AG04449 (cell line): ENCODE measurements around the gene CAPZB.
"Not testable (repeated sequence)": the region's sequence is repeated elsewhere in the genome, so short reads cannot be mapped to it uniquely, and the experiment has no call there.

Experiments
- CTCF ChIA-PET: fragments of 350-600 bp; formaldehyde crosslinking; extraction: SDS; loops from one replicate; lab custom pipeline; 2021; ENCODE audit warnings: antibody characterized with exemption; lab: Yijun Ruan, JAX
- POLR2A ChIA-PET: fragments of 400-600, 350-600 bp; formaldehyde crosslinking; extraction: SDS; loops from one replicate; lab custom pipeline; 2020; ENCODE audit warnings: antibody characterized with exemption, inconsistent platforms; lab: Yijun Ruan, JAX
- DNase-seq: peaks from one replicate; pipeline ENCODE4 v3.0.0-alpha.2; 2010; ENCODE audit warnings: low read depth, low spot score
- H3K4me3 ChIP-seq: 2 replicates; pipeline ENCODE4 v1.5.1; 2011; ENCODE audit warnings: low read depth, mild to moderate bottlenecking, control low read depth, low read length
- TF ChIP-seq, protein P1 (sequence below): IDR thresholded peaks from one replicate; pipeline ENCODE4 v1.5.1; 2011; ENCODE audit warnings: mild to moderate bottlenecking, moderate library complexity, low read length, control low read depth, inconsistent platforms; ENCODE audit not compliant: insufficient read depth; ENCODE audit errors: missing control alignments

The CAPZB gene

GRCh38 chr1:19514391-19514831 lies 29.1 kb upstream of the CAPZB start:
- ChIA-PET POLR2A (no interaction called here), CTCF (no interaction called here)
- TF ChIP-seq, protein P1, sequence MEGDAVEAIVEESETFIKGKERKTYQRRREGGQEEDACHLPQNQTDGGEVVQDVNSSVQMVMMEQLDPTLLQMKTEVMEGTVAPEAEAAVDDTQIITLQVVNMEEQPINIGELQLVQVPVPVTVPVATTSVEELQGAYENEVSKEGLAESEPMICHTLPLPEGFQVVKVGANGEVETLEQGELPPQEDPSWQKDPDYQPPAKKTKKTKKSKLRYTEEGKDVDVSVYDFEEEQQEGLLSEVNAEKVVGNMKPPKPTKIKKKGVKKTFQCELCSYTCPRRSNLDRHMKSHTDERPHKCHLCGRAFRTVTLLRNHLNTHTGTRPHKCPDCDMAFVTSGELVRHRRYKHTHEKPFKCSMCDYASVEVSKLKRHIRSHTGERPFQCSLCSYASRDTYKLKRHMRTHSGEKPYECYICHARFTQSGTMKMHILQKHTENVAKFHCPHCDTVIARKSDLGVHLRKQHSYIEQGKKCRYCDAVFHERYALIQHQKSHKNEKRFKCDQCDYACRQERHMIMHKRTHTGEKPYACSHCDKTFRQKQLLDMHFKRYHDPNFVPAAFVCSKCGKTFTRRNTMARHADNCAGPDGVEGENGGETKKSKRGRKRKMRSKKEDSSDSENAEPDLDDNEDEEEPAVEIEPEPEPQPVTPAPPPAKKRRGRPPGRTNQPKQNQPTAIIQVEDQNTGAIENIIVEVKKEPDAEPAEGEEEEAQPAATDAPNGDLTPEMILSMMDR, result no peak
- DNase-seq, result no peak
- no peak overlapping the region for H3K4me3 ChIP-seq

DNA sequence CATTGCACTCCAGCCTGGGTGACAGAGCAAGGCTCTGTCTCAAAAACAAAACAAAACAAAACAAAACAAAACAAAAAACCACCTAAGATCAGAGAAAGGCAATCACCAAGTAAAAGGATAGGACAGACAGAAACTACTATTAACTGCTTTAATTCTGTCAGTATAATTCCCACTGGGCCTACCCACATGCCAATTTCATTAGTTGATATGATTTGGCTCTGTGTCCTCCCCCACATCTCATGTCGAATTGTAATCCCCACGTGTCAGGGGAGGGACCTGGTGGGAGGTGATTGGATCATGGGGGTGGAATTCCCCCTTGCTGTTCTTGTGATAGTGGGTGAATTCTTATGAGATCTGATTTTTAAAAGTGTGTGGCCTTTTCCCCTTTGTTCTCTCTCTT lies 27.2 kb upstream of the CAPZB start:
- H3K4me3 ChIP-seq, result no peak overlapping the region
- ChIA-PET CTCF (no interaction called here), POLR2A (no interaction called here)
- no peak for DNase-seq
- TF ChIP-seq, protein P1, result no peak

DNA sequence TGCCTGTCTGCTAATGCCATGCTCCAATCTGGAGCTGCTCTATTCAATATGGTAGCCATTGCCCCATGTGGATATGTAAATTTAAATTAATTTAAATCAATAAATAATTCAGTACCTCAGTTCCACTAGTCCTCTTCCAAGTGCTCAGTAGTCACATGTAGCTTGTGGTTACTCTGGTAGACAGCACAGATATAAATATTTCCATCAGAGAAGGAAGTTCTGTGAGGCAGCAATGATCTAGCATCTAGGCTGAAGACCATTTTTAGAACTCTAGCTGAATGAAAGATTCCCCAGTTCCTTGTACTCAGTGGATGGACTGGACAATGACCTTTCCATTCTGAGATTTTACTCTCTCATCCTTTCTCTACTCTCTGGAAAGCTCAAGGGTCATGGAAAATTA lies 25.8 kb upstream of the CAPZB start:
- POLR2A ChIA-PET, result no interaction called here
- no peak overlapping the region for H3K4me3 ChIP-seq
- TF ChIP-seq, protein P1, result no peak
- DNase-seq, result no peak
- CTCF ChIA-PET, result interaction anchor here (1.1 to 1.2 kb wide), 3 partner anchors 12 to 143 kb away, joined by 3 read pairs; no protein-coding TSS in a partner anchor

DNA sequence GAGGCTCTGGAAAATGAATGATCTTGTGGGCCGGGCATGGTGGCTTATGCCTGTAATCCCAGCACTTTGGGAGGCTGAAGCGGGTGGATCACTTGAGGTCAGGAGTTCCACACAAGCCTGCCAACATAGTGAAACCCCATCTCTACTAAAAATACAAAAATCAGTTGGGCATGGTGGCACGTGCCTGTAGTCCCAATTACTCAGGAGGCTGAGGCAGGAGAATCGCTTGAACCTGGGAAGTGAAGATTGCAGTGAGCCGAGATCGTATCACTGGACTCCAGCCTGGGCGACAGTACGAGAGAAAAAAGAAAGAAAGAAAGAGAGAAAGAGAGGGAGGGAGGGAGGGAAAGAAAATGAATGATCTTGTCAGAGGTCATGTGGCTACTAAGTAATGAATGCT lies 24.3 kb upstream of the CAPZB start:
- CTCF ChIA-PET, DNase-seq: not testable (repeated sequence)

GRCh38 chr1:19507516-19507915 lies 22.2 kb upstream of the CAPZB start:
- no peak overlapping the region for H3K4me3 ChIP-seq
- TF ChIP-seq, protein P1, result no peak
- CTCF ChIA-PET, result interaction anchor here (0.6 to 0.9 kb wide), 2 partner anchors 21 to 146 kb away, joined by 3 read pairs; no protein-coding TSS in a partner anchor
- POLR2A ChIA-PET, result no interaction called here
- DNase-seq, result no peak

More for the DNA sequence above, 24.3 kb upstream of the CAPZB start:
- POLR2A ChIA-PET, H3K4me3 ChIP-seq: not testable (repeated sequence)

- TF ChIP-seq, protein P1, result no peak
- no peak for DNase-seq
- ChIA-PET CTCF (interaction anchor here (1.2 kb wide), 1 partner anchor 18 kb away, joined by 3 read pairs; no protein-coding TSS in a partner anchor), POLR2A (no interaction called here)
- no peak overlapping the region for H3K4me3 ChIP-seq
Measured at GRCh38 chr1:19505693-19506457, 20.5 kb upstream of the CAPZB start.
